Measurements from ENCODE around the gene ZBED3.
A peak's percentile ranks its signal among the peaks of the same experiment; 100 is the strongest.
"Not testable (repeated sequence)": the region's sequence is repeated elsewhere in the genome, so short reads cannot be mapped to it uniquely, and the experiment has no call there.

ZBED3 gene, protein sequence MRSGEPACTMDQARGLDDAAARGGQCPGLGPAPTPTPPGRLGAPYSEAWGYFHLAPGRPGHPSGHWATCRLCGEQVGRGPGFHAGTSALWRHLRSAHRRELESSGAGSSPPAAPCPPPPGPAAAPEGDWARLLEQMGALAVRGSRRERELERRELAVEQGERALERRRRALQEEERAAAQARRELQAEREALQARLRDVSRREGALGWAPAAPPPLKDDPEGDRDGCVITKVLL

DNA sequence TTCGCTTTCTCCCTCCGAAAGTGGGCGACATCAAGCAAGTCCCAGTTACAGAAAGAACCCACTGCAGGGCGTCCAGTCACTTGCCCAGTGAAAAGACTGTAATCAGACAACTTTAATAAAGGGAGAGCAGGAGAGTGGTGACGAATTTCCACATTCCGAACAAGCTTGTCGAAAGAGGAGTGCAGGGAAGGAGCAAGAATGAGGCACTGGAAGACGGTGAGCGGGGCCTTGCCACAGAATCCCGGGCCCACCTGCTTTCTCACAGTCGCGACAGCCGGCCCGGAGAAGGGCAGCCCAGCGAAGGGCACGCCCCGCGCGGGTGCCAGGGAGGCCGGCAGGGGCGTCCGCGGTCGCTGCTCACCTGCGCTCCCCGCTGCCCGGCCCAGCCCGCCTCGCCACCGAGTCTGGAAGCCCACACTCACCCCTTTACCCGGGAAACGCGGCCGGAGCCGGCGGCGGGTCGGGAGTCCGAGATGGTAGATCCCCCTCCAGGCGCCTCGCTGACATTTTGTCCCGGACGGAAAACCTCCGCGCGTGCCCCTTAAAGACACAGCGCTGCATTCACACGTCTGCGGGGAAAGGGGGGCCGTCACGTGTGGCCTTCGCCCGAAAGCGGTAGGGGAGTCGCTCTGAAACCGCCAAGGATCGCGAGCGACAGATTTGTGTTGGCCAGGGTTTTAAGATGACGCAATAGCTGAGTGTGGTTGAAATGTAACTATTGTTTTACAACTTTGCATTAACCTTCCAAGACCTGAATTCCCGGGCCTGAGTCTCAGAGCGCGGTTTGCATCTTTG, at the start of gene ZBED3:
TSS of gene ZBED3 (minus strand) at position 597 of the 795 bp plus-strand sequence. CDS start 9,407 bp downstream, outside the sequence.
- peak; percentile 50 to 54 (median 51) for DNase-seq

GRCh38 chr5:77133061-77133758, 46.1 kb upstream of the ZBED3 start:
- peak; percentile 62 to 81 (median 71) for DNase-seq

GRCh38 chr5:77131361-77131760, 44.3 kb upstream of the ZBED3 start:
- no peak for DNase-seq

GRCh38 chr5:77129391-77129990, 42.4 kb upstream of the ZBED3 start:
- peak in 1 of 3 donors; percentile 30 for DNase-seq

DNA sequence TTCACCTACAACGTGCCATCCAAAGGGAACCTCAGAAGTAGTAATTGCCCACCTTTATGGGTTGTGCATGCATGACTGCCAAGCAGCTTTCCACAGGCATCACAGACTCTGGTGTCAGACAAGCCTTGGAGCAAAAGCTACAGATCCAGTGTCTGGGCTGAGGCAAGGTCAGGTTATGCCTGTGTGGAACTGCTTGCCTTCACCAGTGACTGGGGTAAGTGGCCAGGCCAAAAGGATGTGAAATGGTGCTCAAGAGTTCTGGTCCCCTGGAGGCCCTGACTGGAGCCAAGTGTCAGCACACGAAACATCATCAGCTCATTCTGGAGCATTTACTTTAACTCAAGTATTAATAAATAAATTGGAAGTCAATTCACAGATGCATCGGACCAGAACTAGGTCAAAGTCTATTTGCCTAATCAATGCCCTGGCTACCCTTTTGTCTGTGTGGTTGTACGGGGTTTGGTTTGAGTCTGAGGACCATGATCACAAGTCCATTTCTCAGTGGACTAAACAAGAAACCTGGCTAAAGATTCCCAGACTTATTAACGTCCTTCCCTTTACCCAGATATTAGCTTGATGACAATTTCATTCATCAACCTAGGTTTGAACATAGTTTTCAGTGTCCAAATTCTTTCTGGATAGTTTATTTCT, 41.5 kb upstream of the ZBED3 start:
- no peak for DNase-seq

- no peak for DNase-seq
These were observed 36.0 kb upstream of the ZBED3 start for GRCh38 chr5:77123057-77123456.

GRCh38 chr5:77120706-77121105, 33.6 kb upstream of the ZBED3 start:
- DNase-seq = no peak

- DNase-seq = no peak
These were observed 33.0 kb upstream of the ZBED3 start for GRCh38 chr5:77120086-77120485.

- DNase-seq = peak; percentile 57 to 66 (median 57)
These were observed 30.1 kb upstream of the ZBED3 start for GRCh38 chr5:77117161-77117560.

DNA sequence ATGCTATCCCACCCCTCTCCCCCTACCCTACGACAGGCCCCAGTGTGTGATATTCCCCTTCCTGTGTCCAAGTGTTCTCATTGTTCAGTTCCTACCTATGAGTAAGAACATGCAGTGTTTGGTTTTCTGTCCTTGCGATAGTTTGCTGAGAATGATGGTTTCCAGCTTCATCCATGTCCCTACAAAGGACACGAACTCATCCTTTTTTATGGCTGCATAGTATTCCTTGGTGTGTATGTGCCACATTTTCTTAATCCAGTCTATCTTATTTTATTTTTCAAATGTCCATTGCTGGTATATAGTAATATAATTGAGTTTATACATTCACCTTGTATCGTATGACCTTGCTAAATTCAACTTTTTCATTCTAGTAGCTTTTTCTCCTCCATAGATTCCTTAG, 19.9 kb upstream of the ZBED3 start:
- DNase-seq = not testable (repeated sequence)

DNA sequence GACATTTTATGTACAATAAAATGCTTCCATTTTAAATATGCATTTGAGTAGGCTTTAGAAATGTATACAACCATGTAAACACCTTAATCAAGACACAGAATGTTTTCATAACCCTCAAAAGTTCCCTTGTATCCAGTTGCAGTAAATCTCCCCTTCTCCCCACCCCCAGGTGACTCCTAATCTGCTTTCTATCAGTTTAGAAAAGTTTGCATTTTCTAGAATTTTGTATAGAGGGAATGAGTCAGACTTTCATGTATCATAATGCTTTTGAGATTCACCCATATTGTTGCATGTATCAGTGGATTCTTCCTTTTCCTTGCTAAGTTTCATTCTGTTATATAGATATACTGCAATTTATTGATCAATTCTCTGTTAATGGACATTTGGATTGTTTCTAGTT, 17.7 kb upstream of the ZBED3 start:
- DNase-seq = no peak

GRCh38 chr5:77103457-77103856, 16.4 kb upstream of the ZBED3 start:
- no peak for DNase-seq

GRCh38 chr5:77102549-77102948, 15.5 kb upstream of the ZBED3 start:
- DNase-seq = no peak

GRCh38 chr5:77101298-77101697, 14.2 kb upstream of the ZBED3 start:
- DNase-seq = peak; percentile 46 to 59 (median 51)

GRCh38 chr5:77095189-77095588, 8.1 kb upstream of the ZBED3 start:
- no peak for DNase-seq

GRCh38 chr5:77087484-77088261, 588 bp upstream of the ZBED3 start:
- DNase-seq = peak; percentile 85

- no peak for DNase-seq
These were observed 757 bp downstream of the ZBED3 start for GRCh38 chr5:77086368-77086688.

DNA sequence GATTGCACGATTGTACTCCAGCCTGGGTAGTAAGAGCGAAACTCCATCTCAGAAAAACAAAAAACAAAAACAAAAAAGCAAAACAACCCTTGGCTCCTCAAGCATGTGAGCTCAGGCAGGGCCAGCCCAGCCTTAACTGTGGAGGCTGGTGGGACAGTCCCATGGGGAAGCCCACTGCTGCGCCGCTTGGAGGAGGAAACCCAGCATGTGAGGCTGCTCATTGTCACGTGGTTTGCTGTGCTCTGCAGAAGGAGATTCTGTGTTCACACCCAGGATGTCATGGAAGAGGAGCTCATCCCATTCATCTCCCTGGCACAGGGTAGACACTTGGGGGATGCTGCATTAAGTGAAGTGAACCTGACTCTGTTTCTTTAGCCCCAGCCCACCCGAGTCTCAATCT, 4.0 kb downstream of the ZBED3 start:
- peak; percentile 68 to 78 (median 68) for DNase-seq

DNA sequence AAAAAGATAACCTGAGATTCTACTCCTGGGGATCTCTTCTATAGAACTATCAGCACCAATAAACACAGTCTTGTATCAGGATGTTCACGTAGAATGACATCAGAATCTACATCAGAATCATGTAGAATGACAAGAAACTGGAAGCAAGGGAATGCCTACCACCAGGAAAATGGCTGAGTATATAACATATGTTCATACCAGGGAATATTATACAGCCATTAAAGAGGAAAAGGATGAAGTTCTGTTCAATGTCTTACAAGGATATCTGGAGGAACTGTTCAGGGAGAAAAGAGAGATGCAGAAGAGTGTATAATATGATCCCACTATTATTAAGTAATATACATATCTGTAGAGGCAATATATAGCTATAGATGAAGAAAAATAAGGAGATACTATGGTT, 4.8 kb downstream of the ZBED3 start:
- no peak for DNase-seq

DNA sequence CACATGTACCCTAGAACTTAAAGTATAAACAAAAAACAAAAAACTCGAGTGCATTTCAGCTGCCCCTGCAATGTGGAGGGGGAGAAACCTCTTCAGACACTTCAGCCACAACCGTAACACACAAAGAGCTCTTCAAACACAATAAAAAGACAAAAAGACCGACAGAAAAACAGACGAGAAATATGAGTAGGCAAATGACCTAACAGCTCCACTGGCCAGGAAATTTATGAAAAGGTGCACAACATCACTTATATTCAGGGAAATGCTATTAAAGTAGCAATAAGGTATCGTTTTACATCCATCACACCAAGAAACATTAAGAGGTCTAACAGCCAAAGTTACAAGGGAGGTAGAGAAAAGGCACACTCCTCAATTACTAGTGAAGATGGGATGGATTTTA, 6.2 kb downstream of the ZBED3 start:
- DNase-seq = no peak

DNA sequence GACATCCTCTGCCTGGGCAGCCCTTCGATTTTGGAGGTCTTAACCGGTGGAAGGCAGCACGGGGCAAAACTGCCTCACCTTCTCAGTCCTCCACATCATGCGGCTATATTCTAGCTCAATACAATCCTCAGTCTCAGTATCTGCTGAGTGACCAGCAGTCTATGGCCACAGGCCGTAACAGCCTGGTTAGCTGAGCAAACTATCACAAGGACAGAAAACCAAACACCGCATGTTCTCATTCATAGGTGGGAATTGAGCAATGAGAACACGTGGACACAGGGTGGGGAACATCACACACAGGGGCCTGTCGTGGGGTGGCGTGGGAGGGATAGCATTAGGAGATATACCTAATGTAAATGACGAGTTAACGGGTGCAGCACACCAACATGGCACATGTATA, 6.6 kb downstream of the ZBED3 start:
- not testable (repeated sequence) for DNase-seq

- DNase-seq = no peak
These were observed 9.3 kb downstream of the ZBED3 start for GRCh38 chr5:77077829-77078176.
